ENCODE results near the gene MEGF6.

The MEGF6 gene

GRCh38 chr1:3460672-3461131 lies 150.6 kb downstream of the MEGF6 start:
- H3K27me3 ChIP-seq (ENCODE audit: insufficient read depth, poor library complexity, severe bottlenecking) = peaks cover 5% of the 10 kb centered on the region
- DNase-seq (ENCODE audit: low read depth in 1 of 2, low spot score in 1 of 2) = no peak
- TF ChIP-seq CTCF (IDR thresholded peaks at IDR 0.05; ENCODE audit: insufficient read depth, low read length) (no peak), GABPA (IDR thresholded peaks at IDR 0.05; ENCODE audit: low read depth) (no peak), SPI1 (IDR thresholded peaks at IDR 0.05; ENCODE audit: borderline replicate concordance, low read depth) (no peak), POLR2AphosphoS5 (IDR thresholded peaks at IDR 0.05; ENCODE audit: low read depth) (no peak), REST (IDR thresholded peaks at IDR 0.05; ENCODE audit: insufficient replicate concordance, low read depth) (no peak)
- no peak overlapping the region for H3K27ac ChIP-seq (replicated peaks)
- H3K4me3 ChIP-seq (replicated peaks; ENCODE audit: insufficient read depth, low read length) = no peak overlapping the region

DNA sequence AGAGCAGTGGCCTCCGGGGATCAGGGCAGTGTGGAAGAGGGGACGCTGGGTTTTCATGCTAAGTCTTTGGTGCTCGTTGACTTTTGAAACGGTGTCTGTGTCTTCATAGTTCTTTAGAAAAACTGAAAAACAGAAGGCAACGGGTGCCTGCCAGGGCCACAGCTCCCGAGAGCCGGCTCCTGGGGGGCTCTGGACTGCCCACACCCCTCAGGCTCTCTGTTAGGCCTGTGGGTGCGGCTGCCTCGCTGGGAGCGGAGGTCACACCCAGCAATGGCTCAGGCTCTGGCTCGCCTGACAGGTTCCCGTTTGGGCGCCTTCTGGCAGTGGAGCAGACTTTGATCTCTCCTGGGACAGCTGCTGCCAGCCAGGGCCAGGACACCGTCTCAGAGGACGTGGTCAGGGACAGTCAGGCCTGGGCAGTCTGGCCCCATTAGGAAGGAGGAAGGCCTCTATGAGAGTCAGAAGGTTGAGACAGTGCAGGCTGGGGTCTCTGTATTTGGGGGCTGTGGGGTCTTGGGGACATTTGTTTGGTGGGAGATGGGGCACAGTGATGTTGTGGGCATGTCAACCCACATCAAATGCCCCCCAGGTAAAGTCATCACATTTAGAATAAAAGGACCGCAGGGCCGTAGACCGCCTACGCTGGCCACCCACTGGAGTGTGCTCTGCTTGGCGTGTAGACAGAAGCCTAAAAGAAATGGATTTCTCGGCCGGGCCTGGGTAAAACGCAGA lies 151.2 kb downstream of the MEGF6 start:
- H3K27ac ChIP-seq (replicated peaks) = no peak overlapping the region
- no peak overlapping the region for H3K4me3 ChIP-seq (replicated peaks; ENCODE audit: insufficient read depth, low read length)
- peaks cover 11% of the 10 kb centered on the region for H3K27me3 ChIP-seq (ENCODE audit: insufficient read depth, poor library complexity, severe bottlenecking)
- DNase-seq (ENCODE audit: low read depth in 1 of 2, low spot score in 1 of 2) = no peak
- TF ChIP-seq SPI1 (IDR thresholded peaks at IDR 0.05; ENCODE audit: borderline replicate concordance, low read depth) = no peak
- TF ChIP-seq POLR2AphosphoS5 (IDR thresholded peaks at IDR 0.05; ENCODE audit: low read depth) = no peak
- TF ChIP-seq REST (IDR thresholded peaks at IDR 0.05; ENCODE audit: insufficient replicate concordance, low read depth) = no peak
- TF ChIP-seq CTCF (IDR thresholded peaks at IDR 0.05; ENCODE audit: insufficient read depth, low read length) = no peak
- no peak for TF ChIP-seq GABPA (IDR thresholded peaks at IDR 0.05; ENCODE audit: low read depth)

- Histone ChIP-seq H3K27me3 (ENCODE audit: insufficient read depth, poor library complexity, severe bottlenecking) (peaks cover 16% of the 10 kb centered on the region), H3K27ac (replicated peaks) (no peak overlapping the region), H3K4me3 (replicated peaks; ENCODE audit: insufficient read depth, low read length) (no peak overlapping the region)
- no peak for TF ChIP-seq CTCF (IDR thresholded peaks at IDR 0.05; ENCODE audit: insufficient read depth, low read length)
- no peak for TF ChIP-seq REST (IDR thresholded peaks at IDR 0.05; ENCODE audit: insufficient replicate concordance, low read depth)
- no peak for TF ChIP-seq POLR2AphosphoS5 (IDR thresholded peaks at IDR 0.05; ENCODE audit: low read depth)
- no peak for TF ChIP-seq GABPA (IDR thresholded peaks at IDR 0.05; ENCODE audit: low read depth)
- no peak for TF ChIP-seq SPI1 (IDR thresholded peaks at IDR 0.05; ENCODE audit: borderline replicate concordance, low read depth)
- no peak for DNase-seq (ENCODE audit: low read depth in 1 of 2, low spot score in 1 of 2)
Observed at GRCh38 chr1:3459051-3459908, 152.0 kb downstream of the MEGF6 start.
